Trophoblast cell (in vitro differentiated cells and primary cell): Measurements from ENCODE around the gene ACOT6.

ENCODE experiments used
- DNase-seq, 2 donors: peaks; one replicate each; pipeline ENCODE4 v3.0.0-alpha.2; 2016
- H2AFZ ChIP-seq: 2 replicates; pipeline ENCODE4 v1.6.1; 2013; ENCODE audit warnings: low read length, moderate library complexity, mild to moderate bottlenecking; ENCODE audit not compliant: insufficient read depth, poor library complexity
- H2AK5ac ChIP-seq: 2 replicates; pipeline ENCODE4 v1.6.1; 2013; ENCODE audit warnings: mild to moderate bottlenecking, low read length
- H2BK120ac ChIP-seq: 2 replicates; pipeline ENCODE4 v1.6.1; 2013; ENCODE audit warnings: low read length, mild to moderate bottlenecking, moderate library complexity; ENCODE audit not compliant: insufficient read depth, poor library complexity
- H2BK12ac ChIP-seq: 2 replicates; pipeline ENCODE4 v1.6.1; 2013; ENCODE audit warnings: mild to moderate bottlenecking, low read length, moderate library complexity
- H2BK5ac ChIP-seq: 2 replicates; pipeline ENCODE4 v1.6.1; 2013; ENCODE audit warnings: low read length, low read depth, moderate library complexity, mild to moderate bottlenecking; ENCODE audit not compliant: poor library complexity
- H3K14ac ChIP-seq: 2 replicates; pipeline ENCODE4 v1.6.1; 2013; ENCODE audit warnings: mild to moderate bottlenecking, low read length
- H3K18ac ChIP-seq: 2 replicates; pipeline ENCODE4 v1.6.1; 2013; ENCODE audit warnings: mild to moderate bottlenecking, low read length
- H3K23ac ChIP-seq: 2 replicates; pipeline ENCODE4 v1.6.1; 2013; ENCODE audit warnings: low read length
- H3K27ac ChIP-seq: 2 replicates; pipeline ENCODE4 v1.5.1; 2013; ENCODE audit warnings: low read depth, mild to moderate bottlenecking, inconsistent platforms, low read length, moderate library complexity
- H3K27me3 ChIP-seq: 2 replicates; pipeline ENCODE4 v1.6.1; 2013; ENCODE audit warnings: inconsistent platforms, mild to moderate bottlenecking, low read length, moderate library complexity; ENCODE audit not compliant: insufficient read depth
- H3K36me3 ChIP-seq, 2 experiments: 1 replicate in 1 of 2; 2 replicates in 1 of 2; pipeline ENCODE4 v1.6.1; 2013; ENCODE audit warnings: low read length in 2 of 2, mild to moderate bottlenecking in 2 of 2, moderate library complexity in 1 of 2; ENCODE audit not compliant: insufficient read depth in 2 of 2, control insufficient read depth in 1 of 2
- H3K4ac ChIP-seq: 2 replicates; pipeline ENCODE4 v1.6.1; 2013; ENCODE audit warnings: low read depth, mild to moderate bottlenecking, low read length, moderate library complexity
- H3K4me1 ChIP-seq, 2 experiments: 1 replicate in 1 of 2; 2 replicates in 1 of 2; pipeline ENCODE4 v1.6.1; 2013; ENCODE audit warnings: low read length in 2 of 2, mild to moderate bottlenecking in 2 of 2, moderate library complexity in 1 of 2; ENCODE audit not compliant: insufficient read depth in 2 of 2, control insufficient read depth in 1 of 2
- H3K4me2 ChIP-seq: 2 replicates; pipeline ENCODE4 v1.6.1; 2013; ENCODE audit warnings: inconsistent platforms, mild to moderate bottlenecking, low read length, moderate library complexity
- H3K4me3 ChIP-seq: 2 replicates; pipeline ENCODE4 v1.5.1; 2013; ENCODE audit warnings: mild to moderate bottlenecking, low read depth, low read length, inconsistent platforms
- H3K79me1 ChIP-seq: one replicate; pipeline ENCODE4 v1.6.1; 2013; ENCODE audit warnings: low read length
- H3K79me2 ChIP-seq: 2 replicates; pipeline ENCODE4 v1.6.1; 2013; ENCODE audit warnings: low read length, mild to moderate bottlenecking; ENCODE audit not compliant: control insufficient read depth, insufficient read depth, poor library complexity
- H3K9ac ChIP-seq: 2 replicates; pipeline ENCODE4 v1.6.1; 2013; ENCODE audit warnings: mild to moderate bottlenecking, low read length
- H3K9me3 ChIP-seq: 2 replicates; pipeline ENCODE4 v1.6.1; 2013; ENCODE audit warnings: low read depth, mild to moderate bottlenecking, control low read depth, inconsistent platforms, low read length; ENCODE audit not compliant: insufficient read depth
- H4K12ac ChIP-seq: 2 replicates; pipeline ENCODE4 v1.6.1; 2013; ENCODE audit warnings: low read depth, mild to moderate bottlenecking, low read length, moderate library complexity
- H4K8ac ChIP-seq: 2 replicates; pipeline ENCODE4 v1.6.1; 2013; ENCODE audit warnings: low read depth, mild to moderate bottlenecking, low read length, moderate library complexity
- H4K91ac ChIP-seq: one replicate; pipeline ENCODE4 v1.6.1; 2013; ENCODE audit warnings: low read depth, mild to moderate bottlenecking, low read length, moderate library complexity
- WGBS: extraction: QIAGEN DNeasy Blood & Tissue Kit; methylation state at CpG from one replicate; pipeline ENCODE4 v1.1.7; 2013; ENCODE audit warnings: missing lambda C conversion rate; ENCODE audit not compliant: insufficient read length, insufficient coverage; ENCODE audit errors: extremely low coverage; 5-methylcytosine and 5-hydroxymethylcytosine counted together

The ACOT6 gene

GRCh38 chr14:73610687-73611086 is 1.6 kb upstream of the ACOT6 start:
- Histone ChIP-seq H3K4me1 (no peaks in the 10 kb centered on the region), H2AK5ac (no peak overlapping the region), H2BK5ac (no peak overlapping the region), H3K18ac (no peak overlapping the region), H3K27ac (no peak overlapping the region), H3K9ac (no peak overlapping the region), H3K79me1 (peaks cover 7% of the 10 kb centered on the region), H2BK12ac (no peak overlapping the region), H3K4me2 (no peak overlapping the region), H4K12ac (no peak overlapping the region), H3K14ac (no peak overlapping the region), H4K91ac (no peak overlapping the region), H2BK120ac (no peak overlapping the region), H4K8ac (no peak overlapping the region), H3K79me2 (peaks cover 3% of the 10 kb centered on the region), H3K4me3 (no peak overlapping the region), H3K36me3 (no peaks in the 10 kb centered on the region), H3K4ac (no peak overlapping the region), H3K9me3 (peaks cover 2% of the 10 kb centered on the region), H3K27me3 (no peaks in the 10 kb centered on the region), H3K23ac (no peak overlapping the region), H2AFZ (no peak overlapping the region)
- DNase-seq, result no peak
- no CpG with 5 or more reads among the region's 2 CpGs for WGBS

GRCh38 chr14:73613046-73613383 is 698 bp downstream of the ACOT6 start:
- Histone ChIP-seq H3K79me2 (peaks cover 3% of the 10 kb centered on the region), H3K9ac (no peak overlapping the region), H3K36me3 (no peaks in the 10 kb centered on the region), H4K12ac (no peak overlapping the region), H3K9me3 (peaks cover 2% of the 10 kb centered on the region), H3K18ac (no peak overlapping the region), H3K27me3 (no peaks in the 10 kb centered on the region), H3K14ac (peak overlapping the region; percentile 30), H3K4me2 (peak overlapping the region; percentile 87), H2BK12ac (no peak overlapping the region), H3K4me1 (no peaks in the 10 kb centered on the region), H2BK5ac (no peak overlapping the region), H3K27ac (no peak overlapping the region), H4K91ac (no peak overlapping the region), H3K4ac (no peak overlapping the region), H3K4me3 (peak overlapping the region; percentile 75), H3K79me1 (peaks cover 7% of the 10 kb centered on the region), H2AK5ac (no peak overlapping the region), H3K23ac (no peak overlapping the region), H2BK120ac (peak overlapping the region; percentile 5), H2AFZ (peak overlapping the region; percentile 73), H4K8ac (peak overlapping the region; percentile 85)
- WGBS, result no CpG with 5 or more reads among the region's 13 CpGs
- DNase-seq, result no peak

- H3K27me3 ChIP-seq, result no peaks in the 10 kb centered on the region
- H3K27ac ChIP-seq, result no peak overlapping the region
- no peak overlapping the region for H2AK5ac ChIP-seq
- no peak overlapping the region for H2AFZ ChIP-seq
- no peak overlapping the region for H3K9ac ChIP-seq
- H2BK12ac ChIP-seq, result no peak overlapping the region
- H2BK5ac ChIP-seq, result no peak overlapping the region
- H3K23ac ChIP-seq, result no peak overlapping the region
- H4K8ac ChIP-seq, result no peak overlapping the region
- no peak overlapping the region for H4K91ac ChIP-seq
- peaks cover 3% of the 10 kb centered on the region for H3K79me2 ChIP-seq
- H3K79me1 ChIP-seq, result peaks cover 7% of the 10 kb centered on the region
- H3K4ac ChIP-seq, result no peak overlapping the region
- peaks cover 2% of the 10 kb centered on the region for H3K9me3 ChIP-seq
- no CpG with 5 or more reads among the region's 3 CpGs for WGBS
- H3K18ac ChIP-seq, result no peak overlapping the region
- H3K14ac ChIP-seq, result no peak overlapping the region
- no peaks in the 10 kb centered on the region for H3K36me3 ChIP-seq
- no peak overlapping the region for H4K12ac ChIP-seq
- no peak overlapping the region for H3K4me3 ChIP-seq
- no peaks in the 10 kb centered on the region for H3K4me1 ChIP-seq
- DNase-seq, result peak in 1 of 2 donors; percentile 4
- H3K4me2 ChIP-seq, result no peak overlapping the region
- H2BK120ac ChIP-seq, result no peak overlapping the region
Measured at GRCh38 chr14:73613419-73613963, 1.2 kb downstream of the ACOT6 start.

- peaks cover 7% of the 10 kb centered on the region for H3K79me1 ChIP-seq
- H3K27ac ChIP-seq, result no peak overlapping the region
- H2AK5ac ChIP-seq, result no peak overlapping the region
- no peak overlapping the region for H4K8ac ChIP-seq
- no peaks in the 10 kb centered on the region for H3K4me1 ChIP-seq
- peaks cover 3% of the 10 kb centered on the region for H3K79me2 ChIP-seq
- H3K36me3 ChIP-seq, result no peaks in the 10 kb centered on the region
- no peak overlapping the region for H3K9ac ChIP-seq
- no peak overlapping the region for H3K4ac ChIP-seq
- H3K23ac ChIP-seq, result no peak overlapping the region
- no peak overlapping the region for H2AFZ ChIP-seq
- H4K91ac ChIP-seq, result no peak overlapping the region
- no peak overlapping the region for H3K4me3 ChIP-seq
- no peaks in the 10 kb centered on the region for H3K27me3 ChIP-seq
- H3K9me3 ChIP-seq, result no peaks in the 10 kb centered on the region
- no peak overlapping the region for H4K12ac ChIP-seq
- no peak overlapping the region for H3K14ac ChIP-seq
- no peak overlapping the region for H3K4me2 ChIP-seq
- no peak overlapping the region for H2BK12ac ChIP-seq
- H2BK5ac ChIP-seq, result no peak overlapping the region
- H3K18ac ChIP-seq, result no peak overlapping the region
- no CpG with 5 or more reads among the region's 4 CpGs for WGBS
- no peak overlapping the region for H2BK120ac ChIP-seq
- no peak for DNase-seq
Measured at GRCh38 chr14:73616831-73617230, 4.5 kb downstream of the ACOT6 start.
